H4 (cell line): ENCODE measurements around the gene MECR. TPM values are rescaled to one million over a fixed set of nuclear protein-coding genes. Genes with fewer than 3 reads are reported as not detected.

Source experiments
- DNase-seq: peaks from one replicate; pipeline ENCODE4 v3.0.0-alpha.2; 2015; ENCODE audit warnings: low spot score
- total RNA-seq: library from RNA; depleted of rRNA; stranded (reverse); fragments of >200 nt; shearing (Covaris generic); gene quantifications from 2 replicates; pipeline ENCODE4 v1.2.3, GENCODE V29; 2014; rRNA removed

Gene MECR
- 29.0 and 32.3 TPM in 2 replicates for total RNA-seq

GRCh38 chr1:29230553-29231378 lies at the start of gene MECR:
MECR (minus strand) TSS chr1:29230934; CDS start chr1:29230906, 28 bp downstream.
- peak; percentile 85 for DNase-seq

- no peak for DNase-seq
Measured at GRCh38 chr1:29279951-29280391, 49.2 kb upstream of the MECR start.

- no peak for DNase-seq
Measured at GRCh38 chr1:29279406-29279805, 48.7 kb upstream of the MECR start.

- no peak for DNase-seq
Measured at GRCh38 chr1:29278124-29278523, 47.4 kb upstream of the MECR start.

GRCh38 chr1:29275435-29275834 lies 44.7 kb upstream of the MECR start:
- DNase-seq = no peak

- DNase-seq = no peak
Measured at GRCh38 chr1:29272147-29272907, 41.6 kb upstream of the MECR start.

- peak; percentile 63 for DNase-seq
Measured at GRCh38 chr1:29271724-29272123, 41.0 kb upstream of the MECR start.

GRCh38 chr1:29270929-29271521 lies 40.3 kb upstream of the MECR start:
- DNase-seq = no peak

DNA sequence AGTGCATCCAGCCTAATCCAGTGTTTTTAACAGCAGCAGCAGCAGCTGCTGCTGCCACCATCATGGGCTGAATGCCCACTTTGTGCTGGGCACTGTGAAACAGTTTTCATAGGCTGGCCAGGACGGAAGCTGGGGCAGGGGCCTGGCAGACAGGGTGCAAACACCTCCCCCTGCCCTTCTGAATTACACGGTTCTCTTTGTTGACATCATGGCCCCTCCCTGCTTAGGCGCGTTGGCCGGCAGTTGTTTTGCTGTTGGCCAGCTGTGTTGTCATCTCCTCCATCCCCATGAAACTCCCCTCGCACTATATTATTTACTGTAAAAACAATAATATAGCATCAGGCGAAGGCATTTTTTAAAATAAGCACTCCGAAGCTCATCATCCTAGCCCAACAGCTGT lies 38.6 kb upstream of the MECR start:
- DNase-seq = no peak

DNA sequence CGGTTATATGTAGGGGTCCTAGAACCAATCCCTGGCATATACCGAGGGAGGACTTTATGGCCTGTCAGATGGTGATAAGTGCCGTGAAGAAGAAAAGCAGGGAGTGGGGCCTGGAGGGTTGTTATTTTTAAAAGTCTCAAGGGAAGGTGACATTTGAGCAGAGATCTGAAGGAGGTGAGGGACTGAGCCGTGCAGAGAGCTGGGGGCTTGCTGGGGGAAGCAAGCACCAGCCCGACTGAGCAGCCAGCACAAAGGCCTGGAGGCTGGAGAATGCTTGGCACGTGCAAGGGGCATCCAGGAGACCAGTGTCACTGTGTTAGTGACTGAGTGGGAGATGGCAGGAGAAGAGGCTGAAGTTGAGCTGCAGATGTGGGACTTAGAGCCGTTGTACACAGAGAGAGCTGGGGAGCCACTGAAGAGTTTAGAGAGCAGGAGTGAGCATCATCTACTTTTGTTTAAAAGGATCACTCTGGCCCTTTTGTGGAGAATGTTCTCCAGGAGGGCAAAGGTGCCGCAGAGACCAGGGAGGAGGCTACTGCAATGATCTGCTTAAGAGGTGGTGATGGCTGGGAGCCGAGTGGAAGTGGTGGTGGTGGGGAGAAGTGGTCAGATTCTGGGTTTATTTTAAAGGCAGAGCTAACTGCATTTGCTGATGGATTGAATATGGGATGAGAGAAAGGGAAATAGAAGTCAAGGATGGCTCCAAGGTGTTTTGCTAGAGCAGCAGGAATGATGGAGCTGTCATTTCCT lies 36.8 kb upstream of the MECR start:
- no peak for DNase-seq

DNA sequence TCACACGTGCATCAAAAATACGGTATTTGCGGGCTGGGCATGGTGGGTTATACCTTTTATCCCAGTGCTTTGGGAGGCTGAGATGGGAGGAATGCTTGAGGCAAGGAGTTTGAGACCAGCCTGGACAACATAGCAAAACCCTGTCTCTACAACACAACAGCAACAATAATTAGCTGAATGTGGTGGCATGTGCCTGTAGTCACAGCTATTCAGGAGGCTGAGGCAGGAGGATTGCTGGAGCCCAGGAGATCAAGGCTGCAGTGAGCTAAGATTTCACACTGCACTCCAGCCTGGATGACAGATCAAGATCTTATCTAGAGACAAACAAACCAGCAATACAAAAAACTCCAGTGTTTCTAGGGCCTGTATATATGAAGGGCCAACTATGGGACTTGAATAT lies 36.2 kb upstream of the MECR start:
- DNase-seq = no peak

- DNase-seq = no peak
Measured at GRCh38 chr1:29264773-29265389, 34.1 kb upstream of the MECR start.

- no peak for DNase-seq
Measured at GRCh38 chr1:29260531-29260930, 29.8 kb upstream of the MECR start.

- no peak for DNase-seq
Measured at GRCh38 chr1:29259802-29260441, 29.2 kb upstream of the MECR start.

DNA sequence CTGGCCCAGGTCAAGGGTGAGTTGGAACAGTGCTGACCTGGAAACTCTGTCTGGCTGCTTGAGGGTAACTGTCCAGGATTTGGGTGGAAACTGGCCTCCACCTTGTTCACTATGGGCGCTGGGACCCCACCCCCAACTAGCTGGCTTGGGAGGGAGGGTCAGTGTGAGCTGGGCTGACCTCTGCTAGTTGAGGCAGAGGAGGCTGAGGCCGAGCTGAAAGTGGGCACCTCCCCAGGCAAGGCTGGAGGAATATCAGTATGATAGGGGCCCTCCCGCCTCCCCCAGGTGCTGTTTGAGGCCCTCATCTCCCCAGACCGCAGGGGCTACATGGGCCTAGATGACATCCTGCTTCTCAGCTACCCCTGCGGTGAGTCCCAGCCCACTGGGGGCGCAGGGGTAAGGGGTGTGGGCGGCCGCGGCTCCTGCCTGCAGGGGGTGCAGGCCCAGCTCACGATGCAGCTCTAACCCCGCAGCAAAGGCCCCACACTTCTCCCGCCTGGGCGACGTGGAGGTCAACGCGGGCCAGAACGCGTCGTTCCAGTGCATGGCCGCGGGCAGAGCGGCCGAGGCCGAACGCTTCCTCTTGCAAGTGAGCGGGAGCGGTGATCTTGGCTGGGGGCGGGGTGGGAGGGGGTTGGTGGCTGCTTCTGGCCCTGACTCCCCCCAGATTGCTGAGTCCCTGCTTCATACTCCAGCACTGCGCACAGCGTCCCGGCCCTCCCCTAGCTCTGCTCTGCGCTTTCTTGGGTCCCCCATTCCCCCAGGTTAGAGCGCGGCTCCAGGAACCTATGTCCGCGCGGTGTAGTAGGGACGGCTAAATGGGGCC lies 28.5 kb upstream of the MECR start:
- no peak for DNase-seq

DNA sequence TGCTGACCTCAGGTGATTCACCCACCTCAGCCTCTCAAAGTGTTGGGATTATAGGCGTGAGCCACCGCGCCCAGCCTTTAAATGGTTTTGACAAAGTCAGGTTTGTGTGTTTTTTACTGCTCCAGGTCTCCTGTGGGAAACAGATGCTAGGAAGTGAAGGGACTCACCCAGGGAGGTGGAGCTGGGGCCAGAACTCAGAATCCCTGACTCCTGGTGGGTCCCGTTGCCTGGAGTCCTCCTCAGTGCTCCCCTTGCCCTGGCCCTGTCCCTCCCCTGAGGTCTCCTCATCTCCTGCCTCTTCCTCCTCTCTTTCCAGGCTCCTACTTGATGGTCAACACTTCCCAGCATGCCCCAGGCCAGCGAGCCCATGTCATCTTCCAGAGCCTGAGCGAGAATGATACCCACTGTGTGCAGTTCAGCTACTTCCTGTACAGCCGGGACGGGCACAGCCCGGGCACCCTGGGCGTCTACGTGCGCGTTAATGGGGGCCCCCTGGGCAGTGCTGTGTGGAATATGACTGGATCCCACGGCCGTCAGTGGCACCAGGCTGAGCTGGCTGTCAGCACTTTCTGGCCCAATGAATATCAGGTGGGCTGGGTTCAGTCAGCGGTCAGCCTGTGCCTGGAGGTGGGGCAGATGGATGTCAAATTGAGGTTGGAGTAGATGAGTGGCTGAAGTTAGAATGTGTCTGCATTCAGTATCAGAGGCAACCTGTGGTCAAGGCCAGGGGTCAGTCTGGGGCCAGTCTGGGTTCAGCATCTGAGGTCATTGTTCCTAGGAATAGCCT lies 27.6 kb upstream of the MECR start:
- no peak for DNase-seq

DNA sequence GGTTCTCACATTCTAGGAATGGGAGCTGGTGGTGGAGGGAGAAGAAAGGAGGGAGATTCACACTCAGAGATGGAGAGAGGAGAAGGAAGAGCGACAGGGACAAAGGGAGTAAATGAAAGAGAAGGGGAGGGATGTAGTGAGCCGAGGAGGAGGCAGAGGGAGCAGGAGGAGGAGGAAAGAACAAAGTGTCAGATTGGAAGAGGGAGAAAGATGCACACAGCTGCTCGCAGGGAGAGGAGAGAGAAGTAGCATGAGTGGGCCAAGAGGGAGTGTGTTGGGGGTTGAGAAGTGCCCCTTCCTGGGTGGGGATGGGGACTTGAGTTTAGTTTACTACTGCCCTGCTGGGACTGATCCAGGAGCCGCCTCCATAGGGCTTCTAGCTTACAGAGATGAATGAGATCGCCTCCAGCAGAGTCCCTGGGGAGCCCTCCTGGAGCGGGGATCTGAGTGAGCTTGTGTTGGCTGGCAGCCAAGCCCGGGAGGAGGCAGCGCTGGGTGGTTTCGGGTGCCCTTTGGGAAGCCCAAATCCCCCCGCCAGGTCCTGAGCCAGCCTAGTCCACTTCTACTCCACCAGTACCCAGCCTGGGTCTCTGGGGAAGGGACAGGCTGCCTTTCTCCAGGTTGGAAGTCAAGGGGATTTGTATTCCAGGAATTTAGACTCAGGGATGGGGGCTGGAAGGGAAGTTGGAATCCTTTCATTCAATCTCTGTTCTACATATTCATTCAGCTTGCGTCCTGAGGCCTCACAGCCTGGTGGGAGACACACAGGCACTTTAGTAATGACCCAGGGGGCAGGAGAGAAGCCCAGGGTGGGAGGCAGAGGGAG lies 26.5 kb upstream of the MECR start:
- DNase-seq = no peak

DNA sequence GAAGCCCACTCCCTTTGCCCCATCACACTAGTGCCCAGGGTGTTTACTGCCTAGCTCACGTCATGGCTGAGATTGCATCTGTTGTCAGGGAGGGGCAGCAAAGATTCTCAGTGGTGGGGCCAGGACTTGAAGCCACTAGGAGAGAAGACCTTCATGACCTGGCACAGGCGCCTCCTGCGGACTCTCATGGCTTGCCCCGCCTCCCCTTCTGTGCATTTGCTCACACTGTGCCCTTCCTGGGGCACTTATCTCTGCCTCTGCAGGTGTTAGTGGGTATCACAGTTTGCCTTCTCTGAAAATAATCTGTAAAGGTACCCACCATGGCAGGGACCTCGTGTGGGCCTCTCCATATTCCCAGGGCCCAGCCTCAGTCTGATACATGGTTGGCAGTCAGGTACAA lies 25.7 kb upstream of the MECR start:
- DNase-seq = no peak
